Transverse colon (tissue), 4 donors: Measurements from ENCODE around the gene LECT2. TPM values are rescaled to one million over a fixed set of nuclear protein-coding genes. Genes with fewer than 3 reads are reported as not detected.

ENCODE experiments used
- DNase-seq: peaks from one replicate; pipeline ENCODE4 v3.0.0-alpha.2; 2019
- H3K27ac ChIP-seq, 4 donors: fragments of 200-600 bp; sonication (generic); 2 replicates each; pipeline ENCODE4 v1.5.1; 2016 to 2018; ENCODE audit warnings: inconsistent platforms in 4 of 4
- H3K27me3 ChIP-seq: fragments of 200-600 bp; sonication (generic); 2 replicates; pipeline ENCODE4 v1.5.1; 2017; ENCODE audit warnings: inconsistent platforms
- H3K36me3 ChIP-seq, 4 donors: fragments of 200-600 bp; sonication (generic); 2 replicates each; pipeline ENCODE4 v1.5.1; 2017 to 2019; ENCODE audit warnings: inconsistent platforms in 4 of 4
- H3K4me1 ChIP-seq, 4 donors: fragments of 200-600 bp; sonication (generic); 2 replicates each; pipeline ENCODE4 v1.5.1; 2017 to 2020; ENCODE audit warnings: inconsistent platforms in 4 of 4
- H3K4me3 ChIP-seq, 4 donors: fragments of 200-600 bp; sonication (generic); 1 replicate in 1 of 4; 2 replicates in 3 of 4; pipeline versions ENCODE4 v1.5.1 to v1.6.1; 2017 to 2019; ENCODE audit warnings: inconsistent platforms in 4 of 4
- H3K9me3 ChIP-seq, 2 donors: fragments of 200-600 bp; sonication (generic); 2 replicates each; pipeline ENCODE4 v1.5.1; 2017 to 2019; ENCODE audit warnings: inconsistent platforms in 2 of 2
- EP300 ChIP-seq: sonication (generic); formaldehyde crosslinking; IDR thresholded peaks from one replicate; pipeline ENCODE4 v1.6.1; 2017; ENCODE audit warnings: antibody characterized with exemption, low read depth
- POLR2A ChIP-seq: fragments of 450-650 bp; IDR thresholded peaks from one replicate; pipeline ENCODE4 v1.6.1; 2016; ENCODE audit warnings: antibody characterized with exemption, mild to moderate bottlenecking, moderate library complexity
- POLR2AphosphoS5 ChIP-seq, 3 donors: sonication (generic); formaldehyde crosslinking; IDR thresholded peaks; one replicate each; pipeline ENCODE4 v1.6.1; 2016; ENCODE audit warnings: antibody characterized with exemption in 3 of 3
- WGBS, 2 donors: methylation state at CpG; one replicate each; pipeline ENCODE4 v1.1.5; 2018; ENCODE audit warnings: low coverage in 1 of 2; 5-methylcytosine and 5-hydroxymethylcytosine counted together
- in situ Hi-C, 4 donors: fragments of 200-750 bp; cut with MboI; loops; one replicate each; pipeline versions ENCODE4 v1.15.0 to v1.15.1; 2017; ENCODE audit warnings: low sequenced_read_pairs in 3 of 4, low pct_ligation_motif_present in 1 of 4, low pct_unique_long_range_greater_than_20kb in 1 of 4
- intact Hi-C: fragments of 100-400 bp; cut with DNase I; formaldehyde crosslinking; loops from one replicate; pipeline ENCODE4 v1.15.1; 2023; ENCODE audit warnings: low total_unique reads
- total RNA-seq, 4 donors: library from RNA; depleted of rRNA; stranded (reverse); fragments of >200 nt; gene quantifications; one replicate each; pipeline ENCODE4 v1.1.0, GENCODE V29; 2016
- TF ChIP-seq, protein P1 (sequence below), 5 experiments: fragments of 200-600 bp in 3 of 5; fragments of 450-650 bp in 2 of 5; sonication (generic) in 3 of 5; IDR thresholded peaks; 1 replicate in 2 of 5; 2 replicates in 3 of 5; pipeline ENCODE4 v1.5.1; 2016 to 2017; ENCODE audit warnings: antibody characterized with exemption in 5 of 5, inconsistent platforms in 3 of 5, mild to moderate bottlenecking in 2 of 5, moderate library complexity in 1 of 5

Gene LECT2
- total RNA-seq, 4 donors from 2014 or later, result not detected

DNA sequence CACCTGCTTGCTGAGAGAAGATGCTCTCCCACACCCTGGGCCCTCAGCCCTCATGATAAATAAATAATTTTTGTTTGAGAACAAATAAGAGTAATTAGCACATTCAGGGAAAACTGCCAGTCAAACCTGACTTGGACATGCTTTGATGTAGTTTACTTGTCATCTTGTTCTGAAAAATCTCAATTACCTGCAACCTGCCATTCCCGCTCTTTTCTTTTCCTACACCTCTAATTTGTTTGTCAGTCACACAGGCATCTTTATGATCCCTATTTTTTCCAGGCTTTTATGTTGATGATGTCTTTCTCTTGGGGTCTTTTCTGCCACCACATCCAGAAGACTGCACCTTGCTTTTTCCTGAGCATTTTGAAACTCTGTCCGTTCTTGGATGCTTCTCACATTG lies 45.4 kb upstream of the LECT2 start:
- no peaks in the 10 kb centered on the region for H3K27me3 ChIP-seq
- WGBS, 2 donors, result 89 to 95% methylated on average over 2 of the region's 2 CpGs
- intact Hi-C loops, result no loop called here
- H3K36me3 ChIP-seq, result no peaks in the 10 kb centered on the region
- in situ Hi-C loops, result no loop called here
- no peaks in the 10 kb centered on the region for H3K4me1 ChIP-seq
- TF ChIP-seq POLR2A (no peak), POLR2AphosphoS5 (IDR thresholded peaks at IDR 0.05) (no peak), EP300 (no peak)
- TF ChIP-seq, protein P1, sequence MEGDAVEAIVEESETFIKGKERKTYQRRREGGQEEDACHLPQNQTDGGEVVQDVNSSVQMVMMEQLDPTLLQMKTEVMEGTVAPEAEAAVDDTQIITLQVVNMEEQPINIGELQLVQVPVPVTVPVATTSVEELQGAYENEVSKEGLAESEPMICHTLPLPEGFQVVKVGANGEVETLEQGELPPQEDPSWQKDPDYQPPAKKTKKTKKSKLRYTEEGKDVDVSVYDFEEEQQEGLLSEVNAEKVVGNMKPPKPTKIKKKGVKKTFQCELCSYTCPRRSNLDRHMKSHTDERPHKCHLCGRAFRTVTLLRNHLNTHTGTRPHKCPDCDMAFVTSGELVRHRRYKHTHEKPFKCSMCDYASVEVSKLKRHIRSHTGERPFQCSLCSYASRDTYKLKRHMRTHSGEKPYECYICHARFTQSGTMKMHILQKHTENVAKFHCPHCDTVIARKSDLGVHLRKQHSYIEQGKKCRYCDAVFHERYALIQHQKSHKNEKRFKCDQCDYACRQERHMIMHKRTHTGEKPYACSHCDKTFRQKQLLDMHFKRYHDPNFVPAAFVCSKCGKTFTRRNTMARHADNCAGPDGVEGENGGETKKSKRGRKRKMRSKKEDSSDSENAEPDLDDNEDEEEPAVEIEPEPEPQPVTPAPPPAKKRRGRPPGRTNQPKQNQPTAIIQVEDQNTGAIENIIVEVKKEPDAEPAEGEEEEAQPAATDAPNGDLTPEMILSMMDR (IDR thresholded peaks at IDR 0.05), result no peak
- H3K4me3 ChIP-seq, result no peak overlapping the region
- DNase-seq, result no peak
- no peaks in the 10 kb centered on the region for H3K9me3 ChIP-seq
- no peak overlapping the region for H3K27ac ChIP-seq

DNA sequence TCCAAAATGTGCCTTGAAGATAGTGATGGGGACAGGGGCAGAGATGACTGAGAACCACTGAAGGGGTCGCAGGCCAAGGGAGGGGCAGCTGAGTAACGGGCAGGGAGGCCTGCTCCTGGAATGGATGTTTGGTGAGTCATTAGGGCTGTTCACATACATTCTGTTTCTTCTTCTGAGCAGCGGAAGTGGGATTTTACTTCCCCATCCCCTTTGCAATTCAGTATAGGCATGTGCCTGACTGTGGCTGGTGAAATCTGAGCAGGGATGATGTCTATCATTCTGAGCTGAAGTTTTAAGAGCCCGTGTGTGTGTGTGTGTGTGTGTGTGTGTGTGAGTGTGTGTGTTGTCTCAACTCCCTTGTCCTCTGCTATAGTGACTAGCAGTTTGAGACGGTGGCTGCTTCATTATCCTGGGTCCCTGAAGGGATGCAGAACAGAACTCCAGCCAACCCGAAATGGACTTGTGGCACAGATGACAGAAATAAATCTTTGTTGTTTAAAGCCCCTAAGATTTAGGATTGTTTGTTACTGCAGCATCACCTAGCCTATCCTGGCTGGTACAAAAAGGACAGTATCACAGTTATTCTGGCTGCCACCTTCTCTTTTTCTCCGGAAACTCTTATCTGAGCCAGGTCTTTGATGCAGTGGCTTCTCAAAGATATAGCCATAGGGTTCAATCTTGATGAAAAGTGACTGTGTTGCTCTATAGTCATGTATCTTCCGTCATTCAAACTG lies 44.8 kb upstream of the LECT2 start:
- Histone ChIP-seq H3K9me3 (no peaks in the 10 kb centered on the region), H3K4me1 (peaks cover 0 to 3% (median 2%) of the 10 kb centered on the region in 4 donors), H3K27ac (peak overlapping the region in 2 of 4 donors; percentile 1 to 42), H3K27me3 (no peaks in the 10 kb centered on the region), H3K36me3 (no peaks in the 10 kb centered on the region), H3K4me3 (no peak overlapping the region)
- 64 to 81% methylated on average over 7 to 8 of the region's 8 CpGs for WGBS, 2 donors
- in situ Hi-C loops, result no loop called here
- TF ChIP-seq, protein P1 (IDR thresholded peaks at IDR 0.05), result no peak
- TF ChIP-seq POLR2AphosphoS5 (IDR thresholded peaks at IDR 0.05) (no peak), POLR2A (no peak)
- DNase-seq, result no peak
- intact Hi-C loops, result no loop called here

DNA sequence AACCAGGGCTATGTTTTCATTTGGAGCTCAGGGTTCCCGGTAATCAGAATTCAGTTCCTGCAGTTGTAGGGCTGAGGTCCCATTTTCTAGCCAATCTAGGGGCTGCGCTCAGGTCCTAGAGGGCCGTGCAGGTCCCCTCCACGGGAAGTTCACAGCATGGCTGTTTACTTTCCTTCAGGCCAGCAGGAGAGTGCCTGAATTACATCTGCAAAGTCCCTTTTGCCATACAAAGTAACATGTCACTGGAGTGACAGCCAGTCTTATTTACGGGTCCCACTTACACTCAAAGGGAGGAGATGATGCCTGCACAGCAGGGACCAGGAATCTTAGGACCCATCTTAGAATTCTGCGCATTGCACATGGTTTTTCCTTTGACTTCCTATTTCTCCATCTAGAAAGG lies 44.1 kb upstream of the LECT2 start:
- Histone ChIP-seq H3K4me1 (peaks cover 0 to 6% (median 2%) of the 10 kb centered on the region in 4 donors), H3K27me3 (no peaks in the 10 kb centered on the region), H3K36me3 (no peaks in the 10 kb centered on the region), H3K9me3 (no peaks in the 10 kb centered on the region), H3K4me3 (no peak overlapping the region), H3K27ac (peak overlapping the region in 2 of 4 donors; percentile 1 to 42)
- WGBS, 2 donors, result 83% methylated on average over 6 of the region's 6 CpGs; no CpG with 5 or more reads in 1 of the 2 donors
- in situ Hi-C loops (no loop called here), intact Hi-C loops (no loop called here)
- DNase-seq, result no peak
- no peak for TF ChIP-seq EP300
- TF ChIP-seq POLR2A, result no peak
- TF ChIP-seq, protein P1 (IDR thresholded peaks at IDR 0.05), result no peak
- TF ChIP-seq POLR2AphosphoS5 (IDR thresholded peaks at IDR 0.05), result no peak

DNA sequence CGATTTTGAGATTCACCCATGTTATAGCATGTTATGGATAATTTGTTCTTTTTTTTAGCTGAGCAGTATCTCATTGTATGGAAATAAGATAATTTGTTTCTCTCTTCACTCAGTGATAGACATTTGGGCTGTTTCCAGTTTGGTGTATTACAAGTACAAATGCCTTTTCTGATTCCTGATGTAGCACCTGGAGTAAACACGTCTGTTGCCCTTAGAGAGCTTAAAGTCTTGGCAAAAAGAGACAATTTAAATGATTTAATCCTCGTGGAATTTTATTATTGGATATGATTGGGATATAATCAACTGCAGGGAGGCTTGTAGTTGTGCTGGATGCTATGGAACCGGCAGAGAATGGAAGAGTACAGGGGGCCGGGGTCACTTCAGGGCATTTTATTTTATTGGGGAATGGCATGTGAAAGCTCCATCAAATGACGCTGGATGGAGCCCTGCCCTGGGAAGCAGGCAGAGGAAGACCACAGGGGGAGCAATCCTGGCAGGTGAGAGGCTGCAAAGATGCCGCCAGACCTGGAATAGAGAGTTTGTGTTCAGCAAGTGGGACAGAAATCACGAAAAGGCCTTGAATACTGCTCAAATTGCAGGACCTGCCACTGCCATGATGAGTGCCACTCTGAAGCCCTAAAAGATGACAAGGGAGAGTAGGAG lies 43.0 kb upstream of the LECT2 start:
- no peak for DNase-seq
- Histone ChIP-seq H3K27ac (no peak overlapping the region), H3K4me3 (no peak overlapping the region), H3K36me3 (no peaks in the 10 kb centered on the region), H3K9me3 (no peaks in the 10 kb centered on the region), H3K27me3 (no peaks in the 10 kb centered on the region), H3K4me1 (peaks cover 0 to 16% (median 5%) of the 10 kb centered on the region in 4 donors)
- WGBS, 2 donors, result 79 to 80% methylated on average over 5 to 8 of the region's 8 CpGs
- in situ Hi-C loops, result no loop called here
- no peak for TF ChIP-seq POLR2AphosphoS5 (IDR thresholded peaks at IDR 0.05)
- TF ChIP-seq POLR2A, result no peak
- TF ChIP-seq, protein P1 (IDR thresholded peaks at IDR 0.05), result no peak
- TF ChIP-seq EP300, result no peak
- intact Hi-C loops, result no loop called here
